DOHH2 (cell line): Measurements from ENCODE around the gene MAP4K4.

Source experiments
- H3F3A ChIP-seq: fragments of 200-600 bp; sonication (generic), shearing (Covaris generic); 2 replicates; pipeline ENCODE4 v1.6.0; 2016; ENCODE audit warnings: antibody characterized with exemption, mild to moderate bottlenecking; ENCODE audit not compliant: control insufficient read depth, insufficient read depth
- H3K27ac ChIP-seq: fragments of 200-600 bp; sonication (generic); 2 replicates; pipeline ENCODE4 v1.5.1; 2014; ENCODE audit warnings: low read depth, mild to moderate bottlenecking, low read length, moderate library complexity
- H3K27me3 ChIP-seq: fragments of 200-600 bp; sonication (generic); 2 replicates; pipeline ENCODE4 v1.6.1; 2014; ENCODE audit warnings: mild to moderate bottlenecking, low read length, mixed read lengths; ENCODE audit not compliant: control insufficient read depth
- H3K36me3 ChIP-seq: fragments of 200-600 bp; sonication (generic); 2 replicates; pipeline ENCODE4 v1.6.1; 2014; ENCODE audit warnings: mild to moderate bottlenecking, low read length, moderate library complexity, mixed read lengths; ENCODE audit not compliant: control insufficient read depth
- H3K4me1 ChIP-seq: fragments of 200-600 bp; sonication (generic); 2 replicates; pipeline ENCODE4 v1.6.1; 2014; ENCODE audit warnings: mild to moderate bottlenecking, low read length, mixed read lengths; ENCODE audit not compliant: control insufficient read depth
- H3K4me2 ChIP-seq: fragments of 200-600 bp; sonication (generic); 2 replicates; pipeline ENCODE4 v1.6.0; 2014; ENCODE audit warnings: mild to moderate bottlenecking, low read length, moderate library complexity
- H3K4me3 ChIP-seq: fragments of 200-600 bp; sonication (generic); 2 replicates; pipeline ENCODE4 v1.5.1; 2014; ENCODE audit warnings: mild to moderate bottlenecking, low read length, mixed read lengths
- H3K79me2 ChIP-seq: fragments of 200-600 bp; sonication (generic); 2 replicates; pipeline ENCODE4 v1.6.1; 2014; ENCODE audit warnings: mild to moderate bottlenecking, low read length, mixed read lengths; ENCODE audit not compliant: control insufficient read depth
- H3K9me2 ChIP-seq: fragments of 200-600 bp; sonication (generic); replicated peaks from 2 replicates; pipeline ENCODE4 v1.6.1; 2014; ENCODE audit warnings: mild to moderate bottlenecking, low read length, mixed read lengths; ENCODE audit not compliant: control insufficient read depth
- H3K9me3 ChIP-seq: fragments of 200-600 bp; sonication (generic); 2 replicates; pipeline ENCODE4 v1.6.1; 2014; ENCODE audit warnings: antibody characterized with exemption, low read length, mixed read lengths; ENCODE audit not compliant: control insufficient read depth, insufficient read depth
- H4K20me1 ChIP-seq: fragments of 200-600 bp; sonication (generic); 2 replicates; pipeline ENCODE4 v1.6.0; 2014; ENCODE audit warnings: low read depth, mild to moderate bottlenecking, antibody characterized with exemption, low read length, moderate library complexity; ENCODE audit not compliant: control insufficient read depth, insufficient read depth
- EZH2phosphoT487 ChIP-seq: fragments of 200-600 bp; sonication (generic); IDR thresholded peaks from 2 replicates; pipeline ENCODE4 v1.6.1; 2017; ENCODE audit warnings: borderline replicate concordance, mild to moderate bottlenecking, antibody characterized with exemption, low read length, moderate library complexity, mixed read lengths
- TF ChIP-seq, protein P1 (sequence below): fragments of 200-600 bp; sonication (generic); IDR thresholded peaks from one replicate; pipeline ENCODE4 v1.5.1; 2014; ENCODE audit warnings: antibody characterized with exemption, mild to moderate bottlenecking, low read depth, low read length; ENCODE audit not compliant: poor library complexity, severe bottlenecking

The MAP4K4 gene

DNA sequence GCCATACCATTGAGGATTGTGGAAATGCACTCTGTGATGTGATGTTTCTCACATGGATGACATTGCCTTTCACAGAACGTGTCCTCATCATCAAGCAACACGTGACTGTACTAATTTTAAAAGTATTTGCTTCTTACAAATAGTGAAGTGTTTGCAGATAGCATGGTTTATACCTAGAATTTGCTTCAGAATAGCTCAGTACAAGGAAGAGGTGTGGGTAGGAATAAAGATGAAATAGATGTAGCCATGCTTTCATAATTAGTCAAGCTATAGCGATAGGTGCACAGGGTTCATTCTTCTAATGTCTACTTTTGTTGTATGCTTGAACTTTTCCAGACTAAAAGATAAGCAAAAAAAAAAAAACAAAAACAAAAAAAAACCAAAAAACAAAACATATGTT lies 27.5 kb downstream of the MAP4K4 start:
- Histone ChIP-seq H3F3A (no peaks in the 10 kb centered on the region; the same call in 1 of the 2 replicates), H4K20me1 (peaks cover 26% of the 10 kb centered on the region), H3K4me3 (no peak overlapping the region), H3K9me2 (no peaks in the 10 kb centered on the region), H3K9me3 (no peaks in the 10 kb centered on the region), H3K4me2 (peak overlapping the region; percentile 39; the same call in 1 of the 2 replicates), H3K79me2 (peaks cover 100% of the 10 kb centered on the region), H3K27me3 (no peaks in the 10 kb centered on the region), H3K4me1 (peaks cover 94% of the 10 kb centered on the region), H3K27ac (no peak overlapping the region), H3K36me3 (peaks cover 21% of the 10 kb centered on the region)
- TF ChIP-seq EZH2phosphoT487, result no peak
- TF ChIP-seq, protein P1, sequence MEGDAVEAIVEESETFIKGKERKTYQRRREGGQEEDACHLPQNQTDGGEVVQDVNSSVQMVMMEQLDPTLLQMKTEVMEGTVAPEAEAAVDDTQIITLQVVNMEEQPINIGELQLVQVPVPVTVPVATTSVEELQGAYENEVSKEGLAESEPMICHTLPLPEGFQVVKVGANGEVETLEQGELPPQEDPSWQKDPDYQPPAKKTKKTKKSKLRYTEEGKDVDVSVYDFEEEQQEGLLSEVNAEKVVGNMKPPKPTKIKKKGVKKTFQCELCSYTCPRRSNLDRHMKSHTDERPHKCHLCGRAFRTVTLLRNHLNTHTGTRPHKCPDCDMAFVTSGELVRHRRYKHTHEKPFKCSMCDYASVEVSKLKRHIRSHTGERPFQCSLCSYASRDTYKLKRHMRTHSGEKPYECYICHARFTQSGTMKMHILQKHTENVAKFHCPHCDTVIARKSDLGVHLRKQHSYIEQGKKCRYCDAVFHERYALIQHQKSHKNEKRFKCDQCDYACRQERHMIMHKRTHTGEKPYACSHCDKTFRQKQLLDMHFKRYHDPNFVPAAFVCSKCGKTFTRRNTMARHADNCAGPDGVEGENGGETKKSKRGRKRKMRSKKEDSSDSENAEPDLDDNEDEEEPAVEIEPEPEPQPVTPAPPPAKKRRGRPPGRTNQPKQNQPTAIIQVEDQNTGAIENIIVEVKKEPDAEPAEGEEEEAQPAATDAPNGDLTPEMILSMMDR, result no peak

DNA sequence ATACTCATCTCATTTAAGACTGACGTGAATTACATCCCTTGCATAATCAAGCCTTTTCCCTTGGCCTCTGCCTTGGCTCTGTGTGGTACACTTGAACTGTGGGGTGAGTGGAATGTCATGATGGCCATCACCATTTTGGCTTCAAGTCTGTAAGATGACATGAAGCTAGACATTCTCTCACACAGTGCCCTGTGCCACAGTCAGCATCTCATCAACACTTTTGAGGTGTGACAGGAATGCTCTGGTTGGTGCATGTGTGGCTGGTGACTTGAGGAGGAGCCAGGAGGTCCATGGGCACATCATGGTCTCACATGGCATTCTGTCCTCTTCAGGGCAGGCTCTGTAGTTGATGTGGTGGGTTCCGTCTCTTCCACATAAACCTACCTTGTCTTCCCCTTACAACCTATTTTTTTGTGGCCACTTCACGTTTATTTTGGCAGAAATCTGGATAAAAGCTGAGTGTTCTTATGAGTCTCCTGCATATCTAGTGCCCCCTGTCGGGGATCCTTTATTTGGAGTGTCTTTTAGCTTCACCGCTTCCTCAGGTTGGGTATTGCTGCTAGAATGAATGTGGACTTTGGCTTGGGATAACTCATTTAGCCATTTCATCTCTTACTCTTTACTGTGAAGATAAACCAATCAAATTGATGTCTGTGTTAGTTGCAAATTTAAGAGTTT lies 28.1 kb downstream of the MAP4K4 start:
- no peak overlapping the region for H3K4me3 ChIP-seq
- H3K4me2 ChIP-seq, result peak overlapping the region; percentile 31; the same call in 1 of the 2 replicates
- H3K9me2 ChIP-seq, result no peaks in the 10 kb centered on the region
- no peaks in the 10 kb centered on the region for H3K9me3 ChIP-seq
- TF ChIP-seq, protein P1, result peak; percentile 60
- TF ChIP-seq EZH2phosphoT487, result no peak
- peaks cover 21% of the 10 kb centered on the region for H3K36me3 ChIP-seq
- no peaks in the 10 kb centered on the region; the same call in 1 of the 2 replicates for H3F3A ChIP-seq
- H3K4me1 ChIP-seq, result peaks cover 94% of the 10 kb centered on the region
- no peak overlapping the region for H3K27ac ChIP-seq
- peaks cover 31% of the 10 kb centered on the region for H4K20me1 ChIP-seq
- no peaks in the 10 kb centered on the region for H3K27me3 ChIP-seq
- peaks cover 100% of the 10 kb centered on the region for H3K79me2 ChIP-seq

DNA sequence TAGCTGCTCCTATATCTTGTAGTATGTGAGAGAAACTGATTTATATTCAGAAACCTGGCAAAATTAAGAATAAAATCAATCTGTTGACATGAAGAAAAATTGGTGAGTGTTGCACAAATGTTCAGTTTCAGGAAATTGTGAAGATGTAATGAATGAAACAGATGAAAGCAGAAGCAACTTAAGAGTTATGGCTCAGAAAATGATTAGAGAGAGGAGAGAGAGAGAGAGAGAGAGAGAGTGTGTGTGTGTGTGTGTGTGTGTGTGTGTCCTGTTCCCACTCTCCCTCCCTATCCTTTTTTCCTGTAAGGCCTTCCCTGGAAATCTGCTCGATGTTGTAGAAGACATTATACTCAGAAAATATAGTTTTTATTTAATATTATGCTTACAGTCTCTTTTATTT lies 31.4 kb downstream of the MAP4K4 start:
- Histone ChIP-seq H3K4me2 (no peak overlapping the region), H3K27ac (no peak overlapping the region), H3K4me1 (peaks cover 91% of the 10 kb centered on the region), H3F3A (no peaks in the 10 kb centered on the region), H3K36me3 (peaks cover 4% of the 10 kb centered on the region; the same call in 1 of the 2 replicates), H3K9me3 (no peaks in the 10 kb centered on the region), H3K79me2 (peaks cover 100% of the 10 kb centered on the region), H4K20me1 (peaks cover 39% of the 10 kb centered on the region), H3K27me3 (no peaks in the 10 kb centered on the region), H3K4me3 (no peak overlapping the region), H3K9me2 (no peaks in the 10 kb centered on the region)
- no peak for TF ChIP-seq EZH2phosphoT487
- TF ChIP-seq, protein P1, result no peak
